ENCODE results near the gene MAGI2. TPM values are rescaled to one million over a fixed set of nuclear protein-coding genes. Genes with fewer than 3 reads are reported as not detected.

The MAGI2 gene
- total RNA-seq, 1 donor from 2014 or later, result 11.4 TPM

- no peak for DNase-seq (ENCODE audit: low spot score, unreplicated experiment)
- Mint-ChIP-seq H3K27ac (no peak overlapping the region), H3K4me3 (ENCODE audit: low read depth) (no peak overlapping the region), H3K27me3 (no peaks in the 10 kb centered on the region), H3K9me3 (ENCODE audit: low read depth) (peaks cover 5% of the 10 kb centered on the region), H3K36me3 (ENCODE audit: insufficient read depth) (no peaks in the 10 kb centered on the region), H3K4me1 (ENCODE audit: low read depth) (no peaks in the 10 kb centered on the region)
- no peak for TF ChIP-seq CTCF (IDR thresholded peaks at IDR 0.05; ENCODE audit: unreplicated experiment)
Observed at GRCh38 chr7:78673272-78673671, 780.2 kb downstream of the MAGI2 start.

GRCh38 chr7:78662939-78663338, 790.5 kb downstream of the MAGI2 start:
- H3K4me3 Mint-ChIP-seq (ENCODE audit: low read depth), result no peak overlapping the region
- DNase-seq (ENCODE audit: low spot score, unreplicated experiment), result no peak
- H3K27ac Mint-ChIP-seq, result no peak overlapping the region

DNA sequence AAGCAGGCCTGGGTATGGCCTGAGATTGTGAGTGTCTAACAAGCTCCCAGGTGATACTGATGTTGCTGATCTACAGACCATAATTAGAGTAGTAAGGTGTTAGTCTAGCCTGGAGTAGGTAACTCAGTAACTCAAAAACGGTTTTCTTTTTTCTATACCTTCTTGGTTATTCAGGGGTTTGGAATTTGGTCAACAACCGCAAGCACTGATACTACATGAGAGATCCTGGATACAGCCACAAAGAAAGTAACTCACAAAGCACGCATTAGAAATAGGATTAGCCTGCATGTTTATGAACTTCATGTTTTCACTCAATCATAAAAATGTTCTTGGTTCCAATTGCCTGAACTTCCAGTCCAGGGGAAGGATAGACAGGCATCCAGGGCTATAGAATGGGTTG, 803.5 kb downstream of the MAGI2 start:
- peaks cover 4% of the 10 kb centered on the region for H3K36me3 Mint-ChIP-seq (ENCODE audit: insufficient read depth)
- H3K4me1 Mint-ChIP-seq (ENCODE audit: low read depth), result no peaks in the 10 kb centered on the region
- no peaks in the 10 kb centered on the region for H3K27me3 Mint-ChIP-seq
- no peak for TF ChIP-seq CTCF (IDR thresholded peaks at IDR 0.05; ENCODE audit: unreplicated experiment)
- peaks cover 15% of the 10 kb centered on the region for H3K9me3 Mint-ChIP-seq (ENCODE audit: low read depth)
- H3K4me3 Mint-ChIP-seq (ENCODE audit: low read depth), result no peak overlapping the region
- H3K27ac Mint-ChIP-seq, result no peak overlapping the region
- DNase-seq (ENCODE audit: low spot score, unreplicated experiment), result no peak

More at GRCh38 chr7:78662939-78663338, 790.5 kb downstream of the MAGI2 start:
- no peaks in the 10 kb centered on the region for H3K4me1 Mint-ChIP-seq (ENCODE audit: low read depth)
- TF ChIP-seq CTCF (IDR thresholded peaks at IDR 0.05; ENCODE audit: unreplicated experiment), result no peak
- peaks cover 1% of the 10 kb centered on the region for H3K36me3 Mint-ChIP-seq (ENCODE audit: insufficient read depth)
- peaks cover 7% of the 10 kb centered on the region for H3K9me3 Mint-ChIP-seq (ENCODE audit: low read depth)
- no peaks in the 10 kb centered on the region for H3K27me3 Mint-ChIP-seq

- Mint-ChIP-seq H3K4me1 (ENCODE audit: low read depth) (peaks cover 3% of the 10 kb centered on the region), H3K9me3 (ENCODE audit: low read depth) (peaks cover 15% of the 10 kb centered on the region), H3K4me3 (ENCODE audit: low read depth) (no peak overlapping the region), H3K27ac (no peak overlapping the region), H3K27me3 (no peaks in the 10 kb centered on the region), H3K36me3 (ENCODE audit: insufficient read depth) (peaks cover 4% of the 10 kb centered on the region)
- no peak for TF ChIP-seq CTCF (IDR thresholded peaks at IDR 0.05; ENCODE audit: unreplicated experiment)
- no peak for DNase-seq (ENCODE audit: low spot score, unreplicated experiment)
Observed at GRCh38 chr7:78649236-78649635, 804.2 kb downstream of the MAGI2 start.

DNA sequence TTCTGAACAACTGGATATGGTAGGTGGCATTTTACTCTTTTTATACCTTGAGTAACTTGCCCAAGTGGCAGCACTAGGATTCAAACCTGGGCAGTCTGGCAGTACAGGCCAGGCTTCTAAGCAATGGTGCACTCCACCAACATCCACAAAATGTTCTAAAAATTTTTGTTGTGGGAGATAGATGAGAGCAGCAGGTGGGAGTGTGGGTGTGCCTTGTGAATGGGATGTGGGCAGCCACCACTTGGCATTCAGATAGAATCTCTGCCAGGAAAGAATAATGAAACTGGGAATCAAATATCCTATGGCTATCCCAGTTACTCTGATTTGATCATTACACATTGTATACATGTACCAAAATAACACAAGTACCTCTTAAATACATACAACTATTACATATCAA, 810.7 kb downstream of the MAGI2 start:
- Mint-ChIP-seq H3K4me1 (ENCODE audit: low read depth) (peaks cover 3% of the 10 kb centered on the region), H3K27me3 (no peaks in the 10 kb centered on the region), H3K4me3 (ENCODE audit: low read depth) (no peak overlapping the region), H3K27ac (no peak overlapping the region), H3K9me3 (ENCODE audit: low read depth) (no peaks in the 10 kb centered on the region), H3K36me3 (ENCODE audit: insufficient read depth) (no peaks in the 10 kb centered on the region)
- DNase-seq (ENCODE audit: low spot score, unreplicated experiment), result no peak
- no peak for TF ChIP-seq CTCF (IDR thresholded peaks at IDR 0.05; ENCODE audit: unreplicated experiment)
